ENCODE results near the gene HAND1.
"Not testable (repeated sequence)": the region's sequence is repeated elsewhere in the genome, so short reads cannot be mapped to it uniquely, and the experiment has no call there.

Gene HAND1

DNA sequence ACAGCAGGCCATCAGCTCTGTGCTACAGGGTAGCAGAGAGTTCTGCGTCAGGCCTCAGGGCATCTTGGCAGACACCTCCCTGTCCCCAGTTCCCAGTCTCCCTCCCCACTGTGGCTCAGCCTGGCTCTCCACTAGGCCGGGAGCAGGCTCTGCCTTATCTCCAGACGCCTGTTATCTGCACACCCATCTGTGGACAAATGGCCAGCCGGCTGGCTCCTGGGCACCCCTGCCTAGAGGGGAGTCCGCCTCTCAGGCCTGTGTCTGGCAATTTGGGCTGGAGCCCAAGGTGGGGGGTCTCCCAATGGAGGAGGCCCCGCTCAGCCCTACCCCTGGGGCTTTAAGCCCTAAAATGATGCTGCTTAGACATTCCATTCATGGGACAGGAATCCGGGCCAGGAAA lies 39.2 kb upstream of the HAND1 start:
- in situ Hi-C loops (cut with HindIII; ENCODE audit: low sequenced_read_pairs), result no loop called here
- DNase-seq (ENCODE audit: low read depth, low spot score), result no peak

DNA sequence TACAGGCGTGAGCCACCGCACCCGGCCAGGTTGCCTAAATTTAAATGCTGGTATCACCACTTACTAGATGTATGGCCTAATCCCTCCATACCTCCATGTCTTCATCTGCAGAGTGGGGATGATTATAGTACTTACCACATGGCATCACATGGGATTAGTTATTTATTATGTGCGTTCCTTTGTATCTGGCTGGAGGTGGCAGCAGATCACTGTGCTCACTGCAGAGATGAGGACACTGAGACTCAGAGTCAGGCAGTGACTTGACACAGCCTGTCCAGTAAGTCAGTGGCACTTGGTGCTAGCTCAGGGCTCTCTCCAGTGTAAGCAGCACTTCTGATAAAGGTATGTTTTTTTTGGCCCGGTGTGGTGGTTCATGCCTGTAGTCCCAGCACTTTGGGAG lies 38.4 kb upstream of the HAND1 start:
- in situ Hi-C loops (cut with HindIII; ENCODE audit: low sequenced_read_pairs), result no loop called here
- no peak for DNase-seq (ENCODE audit: low read depth, low spot score)
- TF ChIP-seq, protein P1, sequence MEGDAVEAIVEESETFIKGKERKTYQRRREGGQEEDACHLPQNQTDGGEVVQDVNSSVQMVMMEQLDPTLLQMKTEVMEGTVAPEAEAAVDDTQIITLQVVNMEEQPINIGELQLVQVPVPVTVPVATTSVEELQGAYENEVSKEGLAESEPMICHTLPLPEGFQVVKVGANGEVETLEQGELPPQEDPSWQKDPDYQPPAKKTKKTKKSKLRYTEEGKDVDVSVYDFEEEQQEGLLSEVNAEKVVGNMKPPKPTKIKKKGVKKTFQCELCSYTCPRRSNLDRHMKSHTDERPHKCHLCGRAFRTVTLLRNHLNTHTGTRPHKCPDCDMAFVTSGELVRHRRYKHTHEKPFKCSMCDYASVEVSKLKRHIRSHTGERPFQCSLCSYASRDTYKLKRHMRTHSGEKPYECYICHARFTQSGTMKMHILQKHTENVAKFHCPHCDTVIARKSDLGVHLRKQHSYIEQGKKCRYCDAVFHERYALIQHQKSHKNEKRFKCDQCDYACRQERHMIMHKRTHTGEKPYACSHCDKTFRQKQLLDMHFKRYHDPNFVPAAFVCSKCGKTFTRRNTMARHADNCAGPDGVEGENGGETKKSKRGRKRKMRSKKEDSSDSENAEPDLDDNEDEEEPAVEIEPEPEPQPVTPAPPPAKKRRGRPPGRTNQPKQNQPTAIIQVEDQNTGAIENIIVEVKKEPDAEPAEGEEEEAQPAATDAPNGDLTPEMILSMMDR (IDR thresholded peaks at IDR 0.05; ENCODE audit: low read depth, low read length), result no peak
- H3K4me3 ChIP-seq (ENCODE audit: low read depth, low read length), result no peak overlapping the region

More for the DNA sequence above, 39.2 kb upstream of the HAND1 start:
- H3K4me3 ChIP-seq (ENCODE audit: low read depth, low read length), result no peak overlapping the region
- TF ChIP-seq, protein P1 (IDR thresholded peaks at IDR 0.05; ENCODE audit: low read depth, low read length), result no peak

DNA sequence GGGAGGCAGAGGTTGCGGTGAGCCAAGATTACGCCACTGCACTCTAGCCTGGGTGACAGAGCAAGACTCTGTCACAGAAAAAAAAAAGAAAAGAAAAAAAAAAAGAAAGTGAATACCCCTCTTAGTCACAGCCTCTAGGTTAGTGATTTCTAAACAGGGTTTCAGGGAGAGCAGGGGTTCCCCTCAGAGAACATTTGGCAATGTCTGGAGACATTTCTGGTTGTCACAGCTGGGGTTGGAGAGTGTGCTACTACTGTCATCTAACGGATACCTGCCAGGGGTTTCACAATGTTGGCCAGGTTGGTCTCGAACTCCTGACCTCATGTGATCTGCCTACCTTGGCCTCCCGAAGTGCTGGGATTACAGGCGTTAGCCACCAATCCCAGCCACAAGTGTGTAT lies 37.5 kb upstream of the HAND1 start:
- DNase-seq (ENCODE audit: low read depth, low spot score); in situ Hi-C loops (cut with HindIII; ENCODE audit: low sequenced_read_pairs); H3K4me3 ChIP-seq (ENCODE audit: low read depth, low read length): not testable (repeated sequence)

DNA sequence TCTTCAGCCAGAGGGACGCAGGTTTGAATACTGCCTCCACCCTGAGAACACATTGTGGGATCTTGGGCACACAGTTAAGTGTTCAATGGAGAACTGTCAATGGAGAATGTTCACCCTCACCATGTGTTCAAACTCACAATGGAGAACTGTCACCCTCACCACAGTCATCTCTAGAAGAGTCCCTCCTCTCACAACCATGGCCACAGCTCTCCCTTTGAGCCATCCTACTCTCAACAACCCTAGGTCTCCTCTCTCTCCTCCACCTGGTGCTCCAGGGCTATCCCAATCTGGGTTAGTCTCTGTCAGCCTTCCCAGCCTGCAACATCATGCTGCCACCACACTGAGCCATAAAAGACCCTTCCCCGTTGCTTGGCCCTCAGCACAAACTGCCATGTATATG lies 36.3 kb upstream of the HAND1 start:
- in situ Hi-C loops (cut with HindIII; ENCODE audit: low sequenced_read_pairs), result no loop called here
- TF ChIP-seq, protein P1 (IDR thresholded peaks at IDR 0.05; ENCODE audit: low read depth, low read length), result no peak
- no peak for DNase-seq (ENCODE audit: low read depth, low spot score)
- no peak overlapping the region for H3K4me3 ChIP-seq (ENCODE audit: low read depth, low read length)

DNA sequence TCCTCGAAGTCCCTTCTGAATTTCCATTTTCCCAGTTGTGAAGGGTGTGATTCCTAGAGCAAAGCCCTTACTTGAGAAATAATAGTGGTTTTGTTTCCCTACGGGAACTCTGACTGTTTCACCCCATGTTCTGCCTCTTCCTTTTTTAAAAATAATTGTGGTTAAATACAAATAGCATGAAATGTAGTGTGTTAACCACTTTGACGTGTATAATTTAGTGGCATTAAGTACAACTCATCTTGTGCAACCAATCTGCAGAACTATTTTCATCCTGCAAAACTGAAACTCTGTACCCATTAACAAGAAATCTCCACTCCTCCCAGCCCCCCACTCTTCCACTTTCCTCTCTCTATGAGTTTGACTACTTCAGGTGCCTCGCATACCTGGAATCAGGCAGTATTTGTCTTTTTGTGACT lies 35.6 kb upstream of the HAND1 start:
- no peak overlapping the region for H3K4me3 ChIP-seq (ENCODE audit: low read depth, low read length)
- TF ChIP-seq, protein P1 (IDR thresholded peaks at IDR 0.05; ENCODE audit: low read depth, low read length), result no peak
- peak; percentile 42 for DNase-seq (ENCODE audit: low read depth, low spot score)
- in situ Hi-C loops (cut with HindIII; ENCODE audit: low sequenced_read_pairs), result no loop called here

DNA sequence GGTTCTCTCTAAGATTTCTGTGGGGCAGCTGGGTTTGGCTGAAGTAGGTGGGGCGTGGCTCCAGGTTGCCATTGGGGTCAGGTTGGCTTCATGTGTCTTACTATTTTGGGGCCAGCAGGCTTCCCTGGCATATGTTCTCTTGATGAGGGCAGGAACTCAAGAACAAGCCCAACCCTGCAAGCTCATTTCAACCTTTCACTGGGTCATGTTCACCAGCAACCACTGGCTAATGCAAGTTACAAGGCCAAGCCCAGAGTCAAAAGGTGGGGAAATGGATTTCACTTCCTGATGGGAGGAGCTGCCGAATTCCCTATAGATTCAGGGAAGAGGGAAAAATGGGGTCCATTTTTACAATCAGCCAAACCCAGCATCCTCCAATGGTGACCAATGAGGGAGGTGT lies 34.0 kb upstream of the HAND1 start:
- in situ Hi-C loops (cut with HindIII; ENCODE audit: low sequenced_read_pairs), result no loop called here
- no peak overlapping the region for H3K4me3 ChIP-seq (ENCODE audit: low read depth, low read length)
- DNase-seq (ENCODE audit: low read depth, low spot score), result no peak
- TF ChIP-seq, protein P1 (IDR thresholded peaks at IDR 0.05; ENCODE audit: low read depth, low read length), result no peak

DNA sequence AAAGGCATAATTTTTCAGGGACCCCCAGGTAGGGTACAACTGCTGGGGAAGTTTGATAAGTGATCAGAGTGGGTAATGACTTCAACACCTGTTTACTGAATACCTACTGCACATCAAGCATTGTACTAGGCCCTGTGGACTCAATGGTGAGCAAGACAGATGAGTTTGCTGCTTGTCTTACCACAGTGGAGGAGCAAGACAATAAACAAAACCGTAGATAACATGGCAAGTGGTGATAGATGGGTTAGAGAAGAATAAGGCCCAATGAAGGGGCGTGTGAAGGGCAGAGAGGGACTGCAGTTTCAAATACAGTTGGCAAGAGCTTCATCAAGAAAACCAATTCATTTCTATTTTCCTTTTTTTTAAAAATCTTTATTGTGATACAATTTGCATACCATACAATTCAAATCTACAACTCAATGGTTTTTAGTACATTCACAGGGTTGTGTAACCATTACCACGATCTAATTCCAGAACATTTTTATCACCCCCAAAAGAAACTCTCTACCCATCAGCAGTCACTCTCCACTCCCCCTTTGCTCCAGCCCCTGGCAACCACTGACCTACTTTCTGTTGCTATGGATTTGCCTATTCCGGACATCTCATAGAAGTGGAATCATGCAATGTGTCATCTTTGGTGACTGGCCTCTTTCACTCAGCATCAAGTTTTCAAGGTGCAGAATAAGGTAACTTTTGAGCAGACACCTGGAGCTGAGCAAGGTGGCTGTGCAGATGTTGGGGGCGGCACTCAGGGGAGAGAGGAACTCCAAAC lies 31.9 kb upstream of the HAND1 start:
- H3K4me3 ChIP-seq (ENCODE audit: low read depth, low read length), result no peak overlapping the region
- in situ Hi-C loops (cut with HindIII; ENCODE audit: low sequenced_read_pairs), result no loop called here
- no peak for DNase-seq (ENCODE audit: low read depth, low spot score)
- TF ChIP-seq, protein P1 (IDR thresholded peaks at IDR 0.05; ENCODE audit: low read depth, low read length), result no peak
